ENCODE results near the gene CBX5. TPM values are rescaled to one million over a fixed set of nuclear protein-coding genes. Genes with fewer than 3 reads are reported as not detected.
A peak's percentile ranks its signal among the peaks of the same experiment; 100 is the strongest.

Gene CBX5
- total RNA-seq, 1 donor from 2014 or later: 111 TPM

GRCh38 chr12:54199034-54199433, 80.9 kb downstream of the CBX5 start:
- no peak overlapping the region for H3K4me2 ChIP-seq (ENCODE audit: low read length)
- FAIRE-seq (no peak), DNase-seq (ENCODE audit: low read depth) (no peak)
- peaks cover 28% of the 10 kb centered on the region for H3K27me3 ChIP-seq (ENCODE audit: insufficient read depth, low read length)
- TF ChIP-seq EZH2 (IDR thresholded peaks at IDR 0.05; ENCODE audit: insufficient read depth, low read length): no peak
- TF ChIP-seq CTCF (IDR thresholded peaks at IDR 0.05; ENCODE audit: insufficient read depth, low read depth, low read length): no peak
- H2AFZ ChIP-seq (ENCODE audit: low read depth, low read length): no peak overlapping the region
- H3K4me3 Mint-ChIP-seq (ENCODE audit: unreplicated experiment): peak overlapping the region; percentile 60
- no peaks in the 10 kb centered on the region for H4K20me1 ChIP-seq (ENCODE audit: insufficient read depth, low read length)
- peaks cover 76% of the 10 kb centered on the region for H3K27me3 Mint-ChIP-seq (ENCODE audit: low read depth, unreplicated experiment)
- no peak overlapping the region for H3K27ac Mint-ChIP-seq (ENCODE audit: unreplicated experiment)
- H3K9ac ChIP-seq (ENCODE audit: low read length): no peak overlapping the region
- no peaks in the 10 kb centered on the region for H3K79me2 ChIP-seq (ENCODE audit: insufficient read depth, low read length)
- no peaks in the 10 kb centered on the region for H3K36me3 ChIP-seq (ENCODE audit: insufficient read depth, low read length)
- peaks cover 14% of the 10 kb centered on the region for H3K4me1 ChIP-seq (ENCODE audit: insufficient read depth, low read length)
- H3K9me3 ChIP-seq (ENCODE audit: insufficient read depth, low read depth, low read length): no peaks in the 10 kb centered on the region
- H3K9me3 Mint-ChIP-seq (ENCODE audit: unreplicated experiment): peaks cover 2% of the 10 kb centered on the region
- no peaks in the 10 kb centered on the region for H3K36me3 Mint-ChIP-seq (ENCODE audit: low read depth, unreplicated experiment)
- no peak overlapping the region for H3K4me3 ChIP-seq (ENCODE audit: insufficient read depth, low read depth, low read length)
- H3K4me1 Mint-ChIP-seq (ENCODE audit: low read depth, unreplicated experiment): no peaks in the 10 kb centered on the region
- no peak overlapping the region for H3K27ac ChIP-seq (ENCODE audit: low read depth, low read length)

GRCh38 chr12:54197431-54197909, 82.5 kb downstream of the CBX5 start:
- Mint-ChIP-seq H3K27ac (ENCODE audit: unreplicated experiment) (peak overlapping the region; percentile 26), H3K36me3 (ENCODE audit: low read depth, unreplicated experiment) (no peaks in the 10 kb centered on the region), H3K9me3 (ENCODE audit: unreplicated experiment) (no peaks in the 10 kb centered on the region), H3K4me3 (ENCODE audit: unreplicated experiment) (no peak overlapping the region), H3K4me1 (ENCODE audit: low read depth, unreplicated experiment) (no peaks in the 10 kb centered on the region), H3K27me3 (ENCODE audit: low read depth, unreplicated experiment) (peaks cover 78% of the 10 kb centered on the region)
- TF ChIP-seq CTCF (IDR thresholded peaks at IDR 0.05; ENCODE audit: insufficient read depth, low read depth, low read length) (no peak), EZH2 (IDR thresholded peaks at IDR 0.05; ENCODE audit: insufficient read depth, low read length) (no peak)
- peak overlapping the region; percentile 51 for H3K4me2 ChIP-seq (ENCODE audit: low read length)
- H3K27ac ChIP-seq (ENCODE audit: low read depth, low read length): no peak overlapping the region
- peak; percentile 45 for DNase-seq (ENCODE audit: low read depth)
- H2AFZ ChIP-seq (ENCODE audit: low read depth, low read length): peak overlapping the region; percentile 66
- H3K9me3 ChIP-seq (ENCODE audit: insufficient read depth, low read depth, low read length): no peaks in the 10 kb centered on the region
- H3K79me2 ChIP-seq (ENCODE audit: insufficient read depth, low read length): no peaks in the 10 kb centered on the region
- no peaks in the 10 kb centered on the region for H4K20me1 ChIP-seq (ENCODE audit: insufficient read depth, low read length)
- H3K27me3 ChIP-seq (ENCODE audit: insufficient read depth, low read length): peaks cover 29% of the 10 kb centered on the region
- no peak overlapping the region for H3K4me3 ChIP-seq (ENCODE audit: insufficient read depth, low read depth, low read length)
- H3K4me1 ChIP-seq (ENCODE audit: insufficient read depth, low read length): peaks cover 14% of the 10 kb centered on the region
- no peaks in the 10 kb centered on the region for H3K36me3 ChIP-seq (ENCODE audit: insufficient read depth, low read length)
- no peak for FAIRE-seq
- no peak overlapping the region for H3K9ac ChIP-seq (ENCODE audit: low read length)

- H3K27me3 ChIP-seq (ENCODE audit: insufficient read depth, low read length): peaks cover 29% of the 10 kb centered on the region
- H3K4me2 ChIP-seq (ENCODE audit: low read length): peak overlapping the region; percentile 51
- Mint-ChIP-seq H3K36me3 (ENCODE audit: low read depth, unreplicated experiment) (no peaks in the 10 kb centered on the region), H3K4me1 (ENCODE audit: low read depth, unreplicated experiment) (no peaks in the 10 kb centered on the region), H3K27me3 (ENCODE audit: low read depth, unreplicated experiment) (peaks cover 83% of the 10 kb centered on the region), H3K4me3 (ENCODE audit: unreplicated experiment) (no peak overlapping the region), H3K27ac (ENCODE audit: unreplicated experiment) (no peak overlapping the region), H3K9me3 (ENCODE audit: unreplicated experiment) (no peaks in the 10 kb centered on the region)
- H3K9ac ChIP-seq (ENCODE audit: low read length): no peak overlapping the region
- H3K4me3 ChIP-seq (ENCODE audit: insufficient read depth, low read depth, low read length): no peak overlapping the region
- H3K4me1 ChIP-seq (ENCODE audit: insufficient read depth, low read length): peaks cover 14% of the 10 kb centered on the region
- H4K20me1 ChIP-seq (ENCODE audit: insufficient read depth, low read length): no peaks in the 10 kb centered on the region
- H3K79me2 ChIP-seq (ENCODE audit: insufficient read depth, low read length): no peaks in the 10 kb centered on the region
- peak overlapping the region; percentile 66 for H2AFZ ChIP-seq (ENCODE audit: low read depth, low read length)
- H3K36me3 ChIP-seq (ENCODE audit: insufficient read depth, low read length): no peaks in the 10 kb centered on the region
- no peak for FAIRE-seq
- H3K9me3 ChIP-seq (ENCODE audit: insufficient read depth, low read depth, low read length): no peaks in the 10 kb centered on the region
- TF ChIP-seq EZH2 (IDR thresholded peaks at IDR 0.05; ENCODE audit: insufficient read depth, low read length): no peak
- no peak for TF ChIP-seq CTCF (IDR thresholded peaks at IDR 0.05; ENCODE audit: insufficient read depth, low read depth, low read length)
- no peak for DNase-seq (ENCODE audit: low read depth)
- H3K27ac ChIP-seq (ENCODE audit: low read depth, low read length): no peak overlapping the region
These were observed 82.9 kb downstream of the CBX5 start for GRCh38 chr12:54197010-54197409.

All from astrocyte (in vitro differentiated cells and primary cell).